ENCODE results near the gene GREB1. TPM values are rescaled to one million over a fixed set of nuclear protein-coding genes. Genes with fewer than 3 reads are reported as not detected.
A peak's percentile ranks its signal among the peaks of the same experiment; 100 is the strongest.

Gene GREB1
- total and polyA plus RNA-seq, 2 of the 13 experiments (the other 11 are each of a cell fraction or from before 2014, with no cell fraction given) = 31.3 to 61.2 TPM

DNA sequence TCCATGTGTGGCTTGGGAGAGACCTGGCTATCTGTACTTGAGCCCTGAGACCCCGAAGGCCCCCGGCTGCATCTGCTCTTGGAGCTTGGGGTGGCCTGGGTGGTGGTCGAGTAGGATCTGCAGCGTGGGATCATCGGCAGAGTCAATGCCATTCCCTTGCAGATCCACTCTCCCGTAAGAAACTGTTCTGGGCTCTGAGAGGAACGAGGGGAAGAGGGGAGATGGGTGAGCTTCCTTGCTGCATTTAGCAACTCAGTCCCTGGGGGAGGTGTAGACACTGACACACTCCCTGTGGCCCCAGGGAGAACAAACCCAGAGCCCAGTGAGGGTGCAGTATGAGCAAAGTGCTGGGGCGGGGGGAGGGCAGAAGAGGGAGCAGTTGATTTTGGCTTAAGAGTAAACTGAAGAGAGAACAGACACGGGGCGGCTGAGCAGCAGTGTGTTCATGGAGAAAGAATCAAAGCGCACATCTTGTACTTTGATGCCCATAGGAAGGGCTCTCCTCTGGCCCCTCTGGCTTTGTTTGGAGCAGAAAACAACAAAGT, 8.5 kb downstream of the GREB1 start (continued):
- TF ChIP-seq, protein P1, sequence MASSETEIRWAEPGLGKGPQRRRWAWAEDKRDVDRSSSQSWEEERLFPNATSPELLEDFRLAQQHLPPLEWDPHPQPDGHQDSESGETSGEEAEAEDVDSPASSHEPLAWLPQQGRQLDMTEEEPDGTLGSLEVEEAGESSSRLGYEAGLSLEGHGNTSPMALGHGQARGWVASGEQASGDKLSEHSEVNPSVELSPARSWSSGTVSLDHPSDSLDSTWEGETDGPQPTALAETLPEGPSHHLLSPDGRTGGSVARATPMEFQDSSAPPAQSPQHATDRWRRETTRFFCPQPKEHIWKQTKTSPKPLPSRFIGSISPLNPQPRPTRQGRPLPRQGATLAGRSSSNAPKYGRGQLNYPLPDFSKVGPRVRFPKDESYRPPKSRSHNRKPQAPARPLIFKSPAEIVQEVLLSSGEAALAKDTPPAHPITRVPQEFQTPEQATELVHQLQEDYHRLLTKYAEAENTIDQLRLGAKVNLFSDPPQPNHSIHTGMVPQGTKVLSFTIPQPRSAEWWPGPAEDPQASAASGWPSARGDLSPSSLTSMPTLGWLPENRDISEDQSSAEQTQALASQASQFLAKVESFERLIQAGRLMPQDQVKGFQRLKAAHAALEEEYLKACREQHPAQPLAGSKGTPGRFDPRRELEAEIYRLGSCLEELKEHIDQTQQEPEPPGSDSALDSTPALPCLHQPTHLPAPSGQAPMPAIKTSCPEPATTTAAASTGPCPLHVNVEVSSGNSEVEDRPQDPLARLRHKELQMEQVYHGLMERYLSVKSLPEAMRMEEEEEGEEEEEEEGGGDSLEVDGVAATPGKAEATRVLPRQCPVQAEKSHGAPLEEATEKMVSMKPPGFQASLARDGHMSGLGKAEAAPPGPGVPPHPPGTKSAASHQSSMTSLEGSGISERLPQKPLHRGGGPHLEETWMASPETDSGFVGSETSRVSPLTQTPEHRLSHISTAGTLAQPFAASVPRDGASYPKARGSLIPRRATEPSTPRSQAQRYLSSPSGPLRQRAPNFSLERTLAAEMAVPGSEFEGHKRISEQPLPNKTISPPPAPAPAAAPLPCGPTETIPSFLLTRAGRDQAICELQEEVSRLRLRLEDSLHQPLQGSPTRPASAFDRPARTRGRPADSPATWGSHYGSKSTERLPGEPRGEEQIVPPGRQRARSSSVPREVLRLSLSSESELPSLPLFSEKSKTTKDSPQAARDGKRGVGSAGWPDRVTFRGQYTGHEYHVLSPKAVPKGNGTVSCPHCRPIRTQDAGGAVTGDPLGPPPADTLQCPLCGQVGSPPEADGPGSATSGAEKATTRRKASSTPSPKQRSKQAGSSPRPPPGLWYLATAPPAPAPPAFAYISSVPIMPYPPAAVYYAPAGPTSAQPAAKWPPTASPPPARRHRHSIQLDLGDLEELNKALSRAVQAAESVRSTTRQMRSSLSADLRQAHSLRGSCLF (CRISPR knock-in tag; IDR thresholded peaks at IDR 0.05; ENCODE audit: borderline replicate concordance) = no peak
- TF ChIP-seq, protein P2, sequence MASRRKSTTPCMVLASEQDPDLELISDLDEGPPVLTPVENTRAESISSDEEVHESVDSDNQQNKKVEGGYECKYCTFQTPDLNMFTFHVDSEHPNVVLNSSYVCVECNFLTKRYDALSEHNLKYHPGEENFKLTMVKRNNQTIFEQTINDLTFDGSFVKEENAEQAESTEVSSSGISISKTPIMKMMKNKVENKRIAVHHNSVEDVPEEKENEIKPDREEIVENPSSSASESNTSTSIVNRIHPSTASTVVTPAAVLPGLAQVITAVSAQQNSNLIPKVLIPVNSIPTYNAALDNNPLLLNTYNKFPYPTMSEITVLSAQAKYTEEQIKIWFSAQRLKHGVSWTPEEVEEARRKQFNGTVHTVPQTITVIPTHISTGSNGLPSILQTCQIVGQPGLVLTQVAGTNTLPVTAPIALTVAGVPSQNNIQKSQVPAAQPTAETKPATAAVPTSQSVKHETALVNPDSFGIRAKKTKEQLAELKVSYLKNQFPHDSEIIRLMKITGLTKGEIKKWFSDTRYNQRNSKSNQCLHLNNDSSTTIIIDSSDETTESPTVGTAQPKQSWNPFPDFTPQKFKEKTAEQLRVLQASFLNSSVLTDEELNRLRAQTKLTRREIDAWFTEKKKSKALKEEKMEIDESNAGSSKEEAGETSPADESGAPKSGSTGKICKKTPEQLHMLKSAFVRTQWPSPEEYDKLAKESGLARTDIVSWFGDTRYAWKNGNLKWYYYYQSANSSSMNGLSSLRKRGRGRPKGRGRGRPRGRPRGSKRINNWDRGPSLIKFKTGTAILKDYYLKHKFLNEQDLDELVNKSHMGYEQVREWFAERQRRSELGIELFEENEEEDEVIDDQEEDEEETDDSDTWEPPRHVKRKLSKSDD (CRISPR knock-in tag; IDR thresholded peaks at IDR 0.05; ENCODE audit: low read depth) = no peak
- TF ChIP-seq E2F1 (CRISPR knock-in tag; IDR thresholded peaks at IDR 0.05) = no peak
- no peak for TF ChIP-seq ZNF558 (CRISPR knock-in tag; IDR thresholded peaks at IDR 0.05; ENCODE audit: borderline replicate concordance)
- TF ChIP-seq ZNF441 (CRISPR knock-in tag; IDR thresholded peaks at IDR 0.05; ENCODE audit: borderline replicate concordance) = 0 out of 2 replicates have a peak, but pooled peaks have one; percentile 17
- no peak for TF ChIP-seq ZNF143 (CRISPR knock-in tag; IDR thresholded peaks at IDR 0.05)
- TF ChIP-seq, protein P3, sequence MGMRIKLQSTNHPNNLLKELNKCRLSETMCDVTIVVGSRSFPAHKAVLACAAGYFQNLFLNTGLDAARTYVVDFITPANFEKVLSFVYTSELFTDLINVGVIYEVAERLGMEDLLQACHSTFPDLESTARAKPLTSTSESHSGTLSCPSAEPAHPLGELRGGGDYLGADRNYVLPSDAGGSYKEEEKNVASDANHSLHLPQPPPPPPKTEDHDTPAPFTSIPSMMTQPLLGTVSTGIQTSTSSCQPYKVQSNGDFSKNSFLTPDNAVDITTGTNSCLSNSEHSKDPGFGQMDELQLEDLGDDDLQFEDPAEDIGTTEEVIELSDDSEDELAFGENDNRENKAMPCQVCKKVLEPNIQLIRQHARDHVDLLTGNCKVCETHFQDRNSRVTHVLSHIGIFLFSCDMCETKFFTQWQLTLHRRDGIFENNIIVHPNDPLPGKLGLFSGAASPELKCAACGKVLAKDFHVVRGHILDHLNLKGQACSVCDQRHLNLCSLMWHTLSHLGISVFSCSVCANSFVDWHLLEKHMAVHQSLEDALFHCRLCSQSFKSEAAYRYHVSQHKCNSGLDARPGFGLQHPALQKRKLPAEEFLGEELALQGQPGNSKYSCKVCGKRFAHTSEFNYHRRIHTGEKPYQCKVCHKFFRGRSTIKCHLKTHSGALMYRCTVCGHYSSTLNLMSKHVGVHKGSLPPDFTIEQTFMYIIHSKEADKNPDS (CRISPR knock-in tag; IDR thresholded peaks at IDR 0.05) = no peak
- no peak for TF ChIP-seq SRF (IDR thresholded peaks at IDR 0.05; ENCODE audit: low read depth, low read length)
- TF ChIP-seq SNAI1 (CRISPR knock-in tag; IDR thresholded peaks at IDR 0.05; ENCODE audit: borderline replicate concordance) = no peak
- 0 out of 2 replicates have a peak, but pooled peaks have one; percentile 23 for TF ChIP-seq GATAD2A (CRISPR knock-in tag; IDR thresholded peaks at IDR 0.05)
- no peak for TF ChIP-seq ZNF891 (CRISPR knock-in tag; IDR thresholded peaks at IDR 0.05)
- TF ChIP-seq, protein P4, sequence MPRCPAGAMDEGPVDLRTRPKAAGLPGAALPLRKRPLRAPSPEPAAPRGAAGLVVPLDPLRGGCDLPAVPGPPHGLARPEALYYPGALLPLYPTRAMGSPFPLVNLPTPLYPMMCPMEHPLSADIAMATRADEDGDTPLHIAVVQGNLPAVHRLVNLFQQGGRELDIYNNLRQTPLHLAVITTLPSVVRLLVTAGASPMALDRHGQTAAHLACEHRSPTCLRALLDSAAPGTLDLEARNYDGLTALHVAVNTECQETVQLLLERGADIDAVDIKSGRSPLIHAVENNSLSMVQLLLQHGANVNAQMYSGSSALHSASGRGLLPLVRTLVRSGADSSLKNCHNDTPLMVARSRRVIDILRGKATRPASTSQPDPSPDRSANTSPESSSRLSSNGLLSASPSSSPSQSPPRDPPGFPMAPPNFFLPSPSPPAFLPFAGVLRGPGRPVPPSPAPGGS (CRISPR knock-in tag; IDR thresholded peaks at IDR 0.05) = peak; percentile 56; the same call in 1 of the 2 replicates
- TF ChIP-seq FOXM1 (CRISPR knock-in tag; IDR thresholded peaks at IDR 0.05) = no peak
- no peak; the same call in 1 of the 2 replicates for TF ChIP-seq JUND (CRISPR knock-in tag; IDR thresholded peaks at IDR 0.05)

Data from HepG2 (cell line).